HCT116 (cell line): ENCODE data around the gene SMARCAL1. TPM values are rescaled to one million over a fixed set of nuclear protein-coding genes. Genes with fewer than 3 reads are reported as not detected.

ENCODE experiments used
- ATAC-seq: fragments of 200-7000 bp; cut with Tn5 transposase; 2 replicates; pipeline ENCODE4 v1.9.1; 2020; ENCODE audit warnings: mild to moderate bottlenecking, moderate library complexity
- BruUV-seq: library from RNA; stranded (reverse); fragments of 400-500 nt; replicated peaks from 2 replicates; lab custom pipeline; 2021; lab: Mats Ljungman, UMichigan
- CTCF ChIA-PET: fragments of 300-600 bp; sonication (Branson Sonifier 250); formaldehyde crosslinking; loops from one replicate; lab custom pipeline; 2021; ENCODE audit warnings: antibody characterized with exemption; lab: Charles Lee
- POLR2A ChIA-PET: fragments of 300-600, 350-600 bp; sonication (Branson Sonifier 250); formaldehyde crosslinking; loops from one replicate; lab custom pipeline; 2021; ENCODE audit warnings: antibody characterized with exemption; lab: Charles Lee
- RAD21 ChIA-PET, 2 experiments: fragments of 300-600 bp; sonication (Branson Sonifier 250); formaldehyde crosslinking; loops; one replicate each; lab custom pipeline; 2023; ENCODE audit warnings: low total read pairs in 2 of 2; ENCODE audit not compliant: uncharacterized antibody in 2 of 2, unreplicated experiment in 2 of 2, low non-redundant PET in 1 of 2; lab: Charles Lee
- DNase-seq: peaks from one replicate; pipeline ENCODE4 v3.0.0-alpha.2; 2010; ENCODE audit warnings: low read depth, low spot score
- H2AFZ ChIP-seq: fragments of 200-600 bp; shearing (Covaris generic), sonication (generic); 2 replicates; pipeline ENCODE4 v1.6.1; 2017; ENCODE audit warnings: low read depth, mixed run types, mixed read lengths, antibody characterized with exemption, low read length; ENCODE audit not compliant: poor library complexity, severe bottlenecking
- H3K27ac ChIP-seq: 2 replicates; pipeline ENCODE4 v1.5.1; 2012; ENCODE audit warnings: low read depth, low read length
- H3K27me3 ChIP-seq: fragments of 200-600 bp; sonication (generic); 2 replicates; pipeline ENCODE4 v1.6.1; 2016; ENCODE audit warnings: mixed run types, low read length, mixed read lengths; ENCODE audit not compliant: insufficient read depth
- H3K36me3 ChIP-seq, 2 experiments: fragments of 200-500 bp in 1 of 2; fragments of 200-600 bp in 1 of 2; sonication (Bioruptor generic) in 1 of 2; sonication (generic) in 1 of 2; 2 replicates each; pipeline versions ENCODE4 v1.5.1 to v1.6.1; 2014 to 2016; ENCODE audit warnings: low read length in 2 of 2, inconsistent platforms in 1 of 2, mixed read lengths in 1 of 2, mixed run types in 1 of 2; ENCODE audit not compliant: insufficient read depth in 2 of 2, control insufficient read depth in 1 of 2
- H3K4me1 ChIP-seq, 2 experiments: fragments of 200-600 bp in 1 of 2; sonication (generic) in 1 of 2; 2 replicates each; pipeline versions ENCODE4 v1.5.1 to v1.6.1; 2012 to 2017; ENCODE audit warnings: low read length in 2 of 2, inconsistent platforms in 1 of 2, mild to moderate bottlenecking in 1 of 2, mixed read lengths in 1 of 2, mixed run types in 1 of 2, moderate library complexity in 1 of 2; ENCODE audit not compliant: insufficient read depth in 2 of 2, control insufficient read depth in 1 of 2
- H3K4me2 ChIP-seq: fragments of 200-600 bp; sonication (generic); 2 replicates; pipeline ENCODE4 v1.6.1; 2017; ENCODE audit warnings: mixed run types, low read length, mixed read lengths
- H3K4me3 ChIP-seq, 2 experiments: fragments of 200-600 bp in 1 of 2; sonication (generic) in 1 of 2; replicated peaks in 1 of 2; 2 replicates each; pipeline ENCODE4 v1.5.1; 2011 to 2016; ENCODE audit warnings: low read length in 2 of 2, control low read depth in 1 of 2, low read depth in 1 of 2, mild to moderate bottlenecking in 1 of 2, mixed read lengths in 1 of 2, mixed run types in 1 of 2
- H3K79me2 ChIP-seq: fragments of 200-600 bp; sonication (generic); 2 replicates; pipeline ENCODE4 v1.6.1; 2017; ENCODE audit warnings: mild to moderate bottlenecking, mixed run types, low read length, moderate library complexity, mixed read lengths; ENCODE audit not compliant: insufficient read depth
- H3K9ac ChIP-seq: fragments of 200-600 bp; sonication (generic); 2 replicates; pipeline ENCODE4 v1.6.1; 2016; ENCODE audit warnings: low read length, mixed read lengths
- H3K9me2 ChIP-seq: fragments of 200-600 bp; sonication (generic), shearing (Covaris generic); 2 replicates; pipeline ENCODE4 v1.6.1; 2017; ENCODE audit warnings: mixed run types, mild to moderate bottlenecking, moderate library complexity; ENCODE audit not compliant: insufficient read depth
- H3K9me3 ChIP-seq, 2 experiments: fragments of 200-500 bp in 1 of 2; fragments of 200-600 bp in 1 of 2; sonication (Bioruptor generic) in 1 of 2; sonication (generic) in 1 of 2; 2 replicates each; pipeline ENCODE4 v1.6.1; 2014 to 2017; ENCODE audit warnings: low read length in 2 of 2, mixed read lengths in 2 of 2, inconsistent platforms in 1 of 2, low read depth in 1 of 2, mild to moderate bottlenecking in 1 of 2, mixed run types in 1 of 2, moderate library complexity in 1 of 2; ENCODE audit not compliant: control insufficient read depth in 1 of 2, insufficient read depth in 1 of 2
- H4K20me1 ChIP-seq: fragments of 200-600 bp; sonication (generic), shearing (Covaris generic); 2 replicates; pipeline ENCODE4 v1.6.1; 2017; ENCODE audit warnings: mixed run types, mild to moderate bottlenecking, moderate library complexity; ENCODE audit not compliant: insufficient read depth
- CBX3 ChIP-seq: IDR thresholded peaks from 2 replicates; pipeline ENCODE4 v1.6.1; 2012; ENCODE audit warnings: low read depth
- CEBPB ChIP-seq: IDR thresholded peaks from 2 replicates; pipeline ENCODE4 v1.6.1; 2012; ENCODE audit warnings: low read depth
- EGR1 ChIP-seq: IDR thresholded peaks from 2 replicates; pipeline ENCODE4 v1.6.1; 2012; ENCODE audit warnings: low read depth
- ELF1 ChIP-seq: IDR thresholded peaks from 2 replicates; pipeline ENCODE4 v1.6.1; 2012; ENCODE audit warnings: low read depth, borderline replicate concordance
- EZH2 ChIP-seq: fragments of 200-600 bp; sonication (generic); IDR thresholded peaks from 2 replicates; pipeline ENCODE4 v1.6.1; 2017; ENCODE audit warnings: antibody characterized with exemption, mixed run types
- EZH2phosphoT487 ChIP-seq: fragments of 200-600 bp; IDR thresholded peaks from 2 replicates; pipeline ENCODE4 v1.6.1; 2018; ENCODE audit warnings: antibody characterized with exemption, borderline replicate concordance
- FOSL1 ChIP-seq: IDR thresholded peaks from 2 replicates; pipeline ENCODE4 v1.6.1; 2012; ENCODE audit warnings: low read depth
- POLR2A ChIP-seq: IDR thresholded peaks from 2 replicates; pipeline ENCODE4 v1.7.0; 2011; ENCODE audit warnings: borderline replicate concordance; ENCODE audit not compliant: insufficient read depth, insufficient read length; ENCODE audit errors: extremely low read depth
- RAD21 ChIP-seq: IDR thresholded peaks from 2 replicates; pipeline ENCODE4 v1.6.1; 2012; ENCODE audit warnings: low read depth, mild to moderate bottlenecking
- SIN3A ChIP-seq: IDR thresholded peaks from 2 replicates; pipeline ENCODE4 v1.6.1; 2012; ENCODE audit warnings: low read depth
- SP1 ChIP-seq: IDR thresholded peaks from 2 replicates; pipeline ENCODE4 v1.6.1; 2012; ENCODE audit warnings: low read depth
- SRF ChIP-seq: IDR thresholded peaks from 2 replicates; pipeline ENCODE4 v1.6.1; 2012; ENCODE audit warnings: low read depth
- TCF7L2 ChIP-seq: IDR thresholded peaks from 2 replicates; pipeline ENCODE4 v1.7.0; 2011; ENCODE audit warnings: borderline replicate concordance, inconsistent platforms; ENCODE audit not compliant: insufficient read depth, insufficient read length; ENCODE audit errors: extremely low read depth
- ZFX ChIP-seq: fragments of 450-650 bp; IDR thresholded peaks from 2 replicates; pipeline ENCODE4 v1.6.1; 2017
- intact Hi-C: fragments of 100-400 bp; cut with micrococcal nuclease; formaldehyde crosslinking; loops from 2 replicates; pipeline ENCODE4 v1.10.0; 2022
- total RNA-seq: library from RNA; stranded (reverse); gene quantifications from one replicate; pipeline ENCODE4 v1.2.1, GENCODE V29; 2021; ENCODE audit not compliant: unreplicated experiment
- TF ChIP-seq, protein P1 (sequence below), 3 experiments: fragments of 200-600 bp in 1 of 3; sonication (generic) in 1 of 3; IDR thresholded peaks in 2 of 3; conservative IDR thresholded peaks in 1 of 3; 2 replicates each; pipeline ENCODE4 v1.5.1; 2012 to 2017; ENCODE audit warnings: low read depth in 2 of 3, low read length in 2 of 3, antibody characterized with exemption in 1 of 3, borderline replicate concordance in 1 of 3, control low read depth in 1 of 3, mild to moderate bottlenecking in 1 of 3, mixed read lengths in 1 of 3, mixed run types in 1 of 3, moderate library complexity in 1 of 3; ENCODE audit not compliant: insufficient read depth in 1 of 3
- TF ChIP-seq, protein P2 (sequence below): IDR thresholded peaks from 2 replicates; pipeline ENCODE4 v1.6.1; 2012; ENCODE audit warnings: low read depth
- TF ChIP-seq, protein P3 (sequence below): IDR thresholded peaks from 2 replicates; pipeline ENCODE4 v1.6.1; 2012
- TF ChIP-seq, protein P4 (sequence below): IDR thresholded peaks from 2 replicates; pipeline ENCODE4 v1.6.1; 2012

SMARCAL1 gene
- total RNA-seq, 1 experiment from 2014 or later, result 18.0 TPM

DNA sequence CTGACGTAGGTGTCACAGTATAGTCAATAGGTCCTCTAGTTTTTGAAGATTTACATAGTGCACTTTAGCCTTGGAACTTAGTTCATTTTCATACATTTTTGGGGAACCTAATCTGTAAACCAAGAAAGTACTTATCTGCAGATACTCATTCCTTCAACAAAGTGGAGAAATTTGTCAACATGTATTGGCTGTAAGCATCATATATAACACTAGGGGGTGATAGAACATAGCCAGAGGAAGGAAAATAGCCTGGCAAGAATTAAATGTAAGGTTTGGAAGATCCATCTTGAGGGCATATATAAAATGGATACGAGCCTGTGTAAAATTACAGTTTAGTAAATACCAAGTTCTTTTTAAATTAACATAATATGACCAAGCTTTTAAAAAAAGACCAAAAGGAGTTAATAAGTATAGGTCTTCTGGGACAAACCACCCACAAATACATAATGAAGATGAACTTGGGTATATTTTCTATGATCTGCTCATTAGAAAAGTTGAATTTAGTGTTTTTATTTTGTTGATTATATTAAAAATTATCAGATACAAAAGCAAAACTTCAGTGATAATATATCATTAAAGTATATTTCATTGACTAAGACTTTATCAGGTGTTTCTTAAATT lies 104.6 kb downstream of the SMARCAL1 start (continued):
- TF ChIP-seq FOSL1 (0 out of 2 replicates have a peak, but pooled peaks have one; percentile 15), EZH2phosphoT487 (no peak), CBX3 (no peak)
- TF ChIP-seq, all 23 proteins: peak for 5

DNA sequence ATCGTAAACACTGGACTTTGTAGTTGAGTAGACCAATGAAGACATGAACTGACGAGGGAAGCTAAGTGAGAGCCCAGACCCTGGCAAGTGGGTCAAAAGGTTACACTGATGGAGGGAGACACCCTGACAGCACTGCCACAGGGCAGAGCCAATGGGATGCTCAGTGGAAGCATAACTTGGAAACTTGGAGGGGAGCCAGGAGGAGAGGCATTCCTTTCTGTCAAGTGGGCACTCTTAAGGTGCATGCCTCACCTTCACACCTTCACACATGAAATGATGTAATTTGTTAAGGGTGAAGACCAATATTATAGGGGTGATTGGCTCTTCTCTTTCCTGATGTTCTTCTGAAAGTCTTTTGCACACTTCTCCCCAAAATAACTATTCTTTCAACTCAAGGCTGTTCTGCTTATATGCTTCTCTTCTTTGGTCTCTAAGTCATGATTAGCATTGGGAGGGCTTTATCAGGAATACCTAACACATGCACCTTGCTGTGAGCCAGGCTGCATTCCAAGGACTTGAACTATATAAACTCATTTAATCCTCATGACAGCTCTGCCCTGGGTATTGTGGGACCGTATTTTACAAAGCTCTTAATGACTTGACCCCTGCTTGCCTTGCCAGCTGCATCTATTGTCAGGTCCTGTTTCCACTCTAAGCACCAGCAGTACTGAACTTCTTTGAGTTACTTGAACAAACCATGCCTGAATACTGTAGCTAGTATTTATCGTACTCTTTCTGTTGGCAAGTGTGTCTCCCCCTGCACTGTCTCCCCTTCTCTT lies 105.4 kb downstream of the SMARCAL1 start:
- H3K27ac ChIP-seq, result no peak overlapping the region
- DNase-seq (no peak), ATAC-seq (no peak)
- no peaks in the 10 kb centered on the region for H4K20me1 ChIP-seq
- H3K9me3 ChIP-seq, result no peaks in the 10 kb centered on the region
- H3K9ac ChIP-seq, result no peak overlapping the region
- RAD21 ChIA-PET, result interaction anchor here in 1 of 2 experiments (1.4 kb wide), 1 partner anchor 149 kb away, joined by 6 read pairs; no protein-coding TSS in a partner anchor
- CTCF ChIA-PET, result interaction anchor here (0.8 to 6.4 kb wide), 5 partner anchors 9 to 993 kb away, joined by 3 to 142 read pairs (median 3); no protein-coding TSS in a partner anchor
- no peaks in the 10 kb centered on the region for H3K9me2 ChIP-seq
- intact Hi-C loops, result loop anchor here (2.0 to 5.0 kb wide), 2 partner anchors 993 to 1195 kb away; no protein-coding TSS in a partner anchor
- H3K4me1 ChIP-seq, result no peaks in the 10 kb centered on the region
- H3K79me2 ChIP-seq, result no peaks in the 10 kb centered on the region
- POLR2A ChIA-PET, result interaction anchor here (1.5 kb wide), 1 partner anchor 9 kb away, joined by 3 read pairs; no protein-coding TSS in a partner anchor
- no peak overlapping the region for H3K4me2 ChIP-seq
- H2AFZ ChIP-seq, result no peak overlapping the region
- no TSS peak for BruUV-seq
- H3K27me3 ChIP-seq, result no peaks in the 10 kb centered on the region
- H3K36me3 ChIP-seq, result peaks cover 0 to 2% of the 10 kb centered on the region in 2 experiments; a peak in 1 of 4 replicates
- no peak overlapping the region for H3K4me3 ChIP-seq
- TF ChIP-seq ELF1 (no peak), CEBPB (no peak), FOSL1 (no peak), EZH2 (no peak), RAD21 (no peak), ZFX (no peak), EGR1 (no peak), SP1 (no peak), TCF7L2 (no peak), SIN3A (no peak), POLR2A (no peak), SRF (no peak)
- TF ChIP-seq, protein P1, sequence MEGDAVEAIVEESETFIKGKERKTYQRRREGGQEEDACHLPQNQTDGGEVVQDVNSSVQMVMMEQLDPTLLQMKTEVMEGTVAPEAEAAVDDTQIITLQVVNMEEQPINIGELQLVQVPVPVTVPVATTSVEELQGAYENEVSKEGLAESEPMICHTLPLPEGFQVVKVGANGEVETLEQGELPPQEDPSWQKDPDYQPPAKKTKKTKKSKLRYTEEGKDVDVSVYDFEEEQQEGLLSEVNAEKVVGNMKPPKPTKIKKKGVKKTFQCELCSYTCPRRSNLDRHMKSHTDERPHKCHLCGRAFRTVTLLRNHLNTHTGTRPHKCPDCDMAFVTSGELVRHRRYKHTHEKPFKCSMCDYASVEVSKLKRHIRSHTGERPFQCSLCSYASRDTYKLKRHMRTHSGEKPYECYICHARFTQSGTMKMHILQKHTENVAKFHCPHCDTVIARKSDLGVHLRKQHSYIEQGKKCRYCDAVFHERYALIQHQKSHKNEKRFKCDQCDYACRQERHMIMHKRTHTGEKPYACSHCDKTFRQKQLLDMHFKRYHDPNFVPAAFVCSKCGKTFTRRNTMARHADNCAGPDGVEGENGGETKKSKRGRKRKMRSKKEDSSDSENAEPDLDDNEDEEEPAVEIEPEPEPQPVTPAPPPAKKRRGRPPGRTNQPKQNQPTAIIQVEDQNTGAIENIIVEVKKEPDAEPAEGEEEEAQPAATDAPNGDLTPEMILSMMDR (IDR thresholded peaks at IDR 0.05 in 2 of 3, conservative IDR thresholded peaks at IDR 0.05 in 1 of 3; ENCODE audit: borderline replicate concordance in 1 of 3, insufficient read depth in 1 of 3, low read depth in 2 of 3, low read length in 2 of 3), result no peak
- TF ChIP-seq, protein P2, sequence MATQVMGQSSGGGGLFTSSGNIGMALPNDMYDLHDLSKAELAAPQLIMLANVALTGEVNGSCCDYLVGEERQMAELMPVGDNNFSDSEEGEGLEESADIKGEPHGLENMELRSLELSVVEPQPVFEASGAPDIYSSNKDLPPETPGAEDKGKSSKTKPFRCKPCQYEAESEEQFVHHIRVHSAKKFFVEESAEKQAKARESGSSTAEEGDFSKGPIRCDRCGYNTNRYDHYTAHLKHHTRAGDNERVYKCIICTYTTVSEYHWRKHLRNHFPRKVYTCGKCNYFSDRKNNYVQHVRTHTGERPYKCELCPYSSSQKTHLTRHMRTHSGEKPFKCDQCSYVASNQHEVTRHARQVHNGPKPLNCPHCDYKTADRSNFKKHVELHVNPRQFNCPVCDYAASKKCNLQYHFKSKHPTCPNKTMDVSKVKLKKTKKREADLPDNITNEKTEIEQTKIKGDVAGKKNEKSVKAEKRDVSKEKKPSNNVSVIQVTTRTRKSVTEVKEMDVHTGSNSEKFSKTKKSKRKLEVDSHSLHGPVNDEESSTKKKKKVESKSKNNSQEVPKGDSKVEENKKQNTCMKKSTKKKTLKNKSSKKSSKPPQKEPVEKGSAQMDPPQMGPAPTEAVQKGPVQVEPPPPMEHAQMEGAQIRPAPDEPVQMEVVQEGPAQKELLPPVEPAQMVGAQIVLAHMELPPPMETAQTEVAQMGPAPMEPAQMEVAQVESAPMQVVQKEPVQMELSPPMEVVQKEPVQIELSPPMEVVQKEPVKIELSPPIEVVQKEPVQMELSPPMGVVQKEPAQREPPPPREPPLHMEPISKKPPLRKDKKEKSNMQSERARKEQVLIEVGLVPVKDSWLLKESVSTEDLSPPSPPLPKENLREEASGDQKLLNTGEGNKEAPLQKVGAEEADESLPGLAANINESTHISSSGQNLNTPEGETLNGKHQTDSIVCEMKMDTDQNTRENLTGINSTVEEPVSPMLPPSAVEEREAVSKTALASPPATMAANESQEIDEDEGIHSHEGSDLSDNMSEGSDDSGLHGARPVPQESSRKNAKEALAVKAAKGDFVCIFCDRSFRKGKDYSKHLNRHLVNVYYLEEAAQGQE, result no peak
- TF ChIP-seq, protein P3, sequence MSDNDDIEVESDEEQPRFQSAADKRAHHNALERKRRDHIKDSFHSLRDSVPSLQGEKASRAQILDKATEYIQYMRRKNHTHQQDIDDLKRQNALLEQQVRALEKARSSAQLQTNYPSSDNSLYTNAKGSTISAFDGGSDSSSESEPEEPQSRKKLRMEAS, result no peak
- TF ChIP-seq, protein P4, sequence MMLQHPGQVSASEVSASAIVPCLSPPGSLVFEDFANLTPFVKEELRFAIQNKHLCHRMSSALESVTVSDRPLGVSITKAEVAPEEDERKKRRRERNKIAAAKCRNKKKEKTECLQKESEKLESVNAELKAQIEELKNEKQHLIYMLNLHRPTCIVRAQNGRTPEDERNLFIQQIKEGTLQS, result no peak
